DOHH2 (cell line): ENCODE data around the gene EFCAB5.
A peak's percentile ranks its signal among the peaks of the same experiment; 100 is the strongest.
"Not testable (repeated sequence)": the region's sequence is repeated elsewhere in the genome, so short reads cannot be mapped to it uniquely, and the experiment has no call there.

Experiments
- H3F3A ChIP-seq: fragments of 200-600 bp; sonication (generic), shearing (Covaris generic); 2 replicates; pipeline ENCODE4 v1.6.0; 2016; ENCODE audit warnings: antibody characterized with exemption, mild to moderate bottlenecking; ENCODE audit not compliant: control insufficient read depth, insufficient read depth
- H3K27ac ChIP-seq: fragments of 200-600 bp; sonication (generic); 2 replicates; pipeline ENCODE4 v1.5.1; 2014; ENCODE audit warnings: low read depth, mild to moderate bottlenecking, low read length, moderate library complexity
- H3K27me3 ChIP-seq: fragments of 200-600 bp; sonication (generic); 2 replicates; pipeline ENCODE4 v1.6.1; 2014; ENCODE audit warnings: mild to moderate bottlenecking, low read length, mixed read lengths; ENCODE audit not compliant: control insufficient read depth
- H3K36me3 ChIP-seq: fragments of 200-600 bp; sonication (generic); 2 replicates; pipeline ENCODE4 v1.6.1; 2014; ENCODE audit warnings: mild to moderate bottlenecking, low read length, moderate library complexity, mixed read lengths; ENCODE audit not compliant: control insufficient read depth
- H3K4me1 ChIP-seq: fragments of 200-600 bp; sonication (generic); 2 replicates; pipeline ENCODE4 v1.6.1; 2014; ENCODE audit warnings: mild to moderate bottlenecking, low read length, mixed read lengths; ENCODE audit not compliant: control insufficient read depth
- H3K4me2 ChIP-seq: fragments of 200-600 bp; sonication (generic); 2 replicates; pipeline ENCODE4 v1.6.0; 2014; ENCODE audit warnings: mild to moderate bottlenecking, low read length, moderate library complexity
- H3K4me3 ChIP-seq: fragments of 200-600 bp; sonication (generic); 2 replicates; pipeline ENCODE4 v1.5.1; 2014; ENCODE audit warnings: mild to moderate bottlenecking, low read length, mixed read lengths
- H3K79me2 ChIP-seq: fragments of 200-600 bp; sonication (generic); 2 replicates; pipeline ENCODE4 v1.6.1; 2014; ENCODE audit warnings: mild to moderate bottlenecking, low read length, mixed read lengths; ENCODE audit not compliant: control insufficient read depth
- H3K9me2 ChIP-seq: fragments of 200-600 bp; sonication (generic); replicated peaks from 2 replicates; pipeline ENCODE4 v1.6.1; 2014; ENCODE audit warnings: mild to moderate bottlenecking, low read length, mixed read lengths; ENCODE audit not compliant: control insufficient read depth
- H3K9me3 ChIP-seq: fragments of 200-600 bp; sonication (generic); 2 replicates; pipeline ENCODE4 v1.6.1; 2014; ENCODE audit warnings: antibody characterized with exemption, low read length, mixed read lengths; ENCODE audit not compliant: control insufficient read depth, insufficient read depth
- H4K20me1 ChIP-seq: fragments of 200-600 bp; sonication (generic); 2 replicates; pipeline ENCODE4 v1.6.0; 2014; ENCODE audit warnings: low read depth, mild to moderate bottlenecking, antibody characterized with exemption, low read length, moderate library complexity; ENCODE audit not compliant: control insufficient read depth, insufficient read depth
- CTCF ChIP-seq: fragments of 200-600 bp; sonication (generic); IDR thresholded peaks from one replicate; pipeline ENCODE4 v1.5.1; 2014; ENCODE audit warnings: antibody characterized with exemption, mild to moderate bottlenecking, low read depth, low read length; ENCODE audit not compliant: poor library complexity, severe bottlenecking
- EZH2phosphoT487 ChIP-seq: fragments of 200-600 bp; sonication (generic); IDR thresholded peaks from 2 replicates; pipeline ENCODE4 v1.6.1; 2017; ENCODE audit warnings: borderline replicate concordance, mild to moderate bottlenecking, antibody characterized with exemption, low read length, moderate library complexity, mixed read lengths

Gene EFCAB5

GRCh38 chr17:30002088-30002487 is 60.7 kb downstream of the EFCAB5 start:
- Histone ChIP-seq H3K27me3 (no peaks in the 10 kb centered on the region), H3K27ac (no peak overlapping the region), H3K36me3 (no peaks in the 10 kb centered on the region), H3K4me2 (no peak overlapping the region), H3K4me1 (no peaks in the 10 kb centered on the region), H4K20me1 (no peaks in the 10 kb centered on the region), H3F3A (no peaks in the 10 kb centered on the region), H3K9me3 (no peaks in the 10 kb centered on the region), H3K79me2 (no peaks in the 10 kb centered on the region), H3K9me2 (no peaks in the 10 kb centered on the region), H3K4me3 (no peak overlapping the region)
- TF ChIP-seq CTCF, result no peak
- TF ChIP-seq EZH2phosphoT487, result no peak

DNA sequence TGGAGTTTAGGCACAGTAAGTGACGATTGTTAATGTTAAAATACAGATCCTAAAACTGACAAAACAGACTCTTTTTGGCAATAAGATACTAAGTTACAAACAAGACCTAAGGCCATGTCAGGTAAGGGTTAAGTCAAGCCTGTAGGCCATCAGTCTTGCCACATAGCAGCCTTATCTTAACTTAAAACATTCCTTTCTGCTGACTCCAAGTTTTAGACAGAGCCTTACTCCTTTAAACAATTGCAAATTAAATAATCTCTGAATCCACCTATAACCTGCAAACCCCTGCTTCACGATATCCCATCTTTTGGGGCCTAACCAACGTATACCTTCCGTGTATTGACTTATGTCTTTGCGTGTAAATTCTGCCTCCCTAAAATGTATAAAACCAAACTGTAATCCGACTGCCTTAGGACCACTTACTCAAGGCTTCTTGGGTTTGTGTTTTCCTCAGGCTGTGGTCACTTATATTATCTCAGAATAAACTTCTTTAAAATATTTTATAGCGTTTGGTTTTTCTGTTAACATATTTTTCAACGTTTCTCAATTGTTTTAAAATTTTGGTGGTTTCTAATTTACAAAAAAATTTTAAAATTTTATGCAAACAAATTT is 64.4 kb downstream of the EFCAB5 start:
- TF ChIP-seq CTCF, result no peak
- TF ChIP-seq EZH2phosphoT487, result no peak
- Histone ChIP-seq H3F3A (no peaks in the 10 kb centered on the region), H3K79me2 (no peaks in the 10 kb centered on the region), H3K36me3 (no peaks in the 10 kb centered on the region), H3K27me3 (no peaks in the 10 kb centered on the region), H3K4me1 (no peaks in the 10 kb centered on the region), H4K20me1 (no peaks in the 10 kb centered on the region), H3K27ac (no peak overlapping the region), H3K4me2 (no peak overlapping the region), H3K9me3 (no peaks in the 10 kb centered on the region), H3K9me2 (no peaks in the 10 kb centered on the region), H3K4me3 (no peak overlapping the region)

DNA sequence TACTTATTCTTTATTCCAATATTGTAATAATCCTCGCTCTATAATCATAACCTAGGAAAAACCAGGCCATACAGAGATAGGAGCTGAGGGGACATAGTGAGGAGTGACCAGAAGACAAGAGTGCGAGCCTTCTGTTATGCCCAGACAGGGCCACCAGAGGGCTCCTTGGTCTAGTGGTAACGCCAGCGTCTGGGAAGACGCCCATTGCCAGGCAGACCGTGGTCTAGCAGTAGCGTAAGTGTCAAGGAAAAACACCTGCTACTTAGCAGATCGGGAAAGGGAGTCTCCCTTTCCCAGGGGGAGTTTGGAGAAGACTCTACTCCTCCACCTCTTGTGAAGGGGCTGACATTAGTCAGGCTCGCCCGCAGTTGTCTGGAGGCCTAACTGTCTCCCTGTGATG is 70.5 kb downstream of the EFCAB5 start:
- H3K27ac ChIP-seq, H3K79me2 ChIP-seq, H3F3A ChIP-seq, H3K4me2 ChIP-seq, H3K27me3 ChIP-seq, H3K9me3 ChIP-seq, H3K9me2 ChIP-seq, H3K4me1 ChIP-seq, H4K20me1 ChIP-seq, H3K36me3 ChIP-seq, H3K4me3 ChIP-seq: not testable (repeated sequence)

DNA sequence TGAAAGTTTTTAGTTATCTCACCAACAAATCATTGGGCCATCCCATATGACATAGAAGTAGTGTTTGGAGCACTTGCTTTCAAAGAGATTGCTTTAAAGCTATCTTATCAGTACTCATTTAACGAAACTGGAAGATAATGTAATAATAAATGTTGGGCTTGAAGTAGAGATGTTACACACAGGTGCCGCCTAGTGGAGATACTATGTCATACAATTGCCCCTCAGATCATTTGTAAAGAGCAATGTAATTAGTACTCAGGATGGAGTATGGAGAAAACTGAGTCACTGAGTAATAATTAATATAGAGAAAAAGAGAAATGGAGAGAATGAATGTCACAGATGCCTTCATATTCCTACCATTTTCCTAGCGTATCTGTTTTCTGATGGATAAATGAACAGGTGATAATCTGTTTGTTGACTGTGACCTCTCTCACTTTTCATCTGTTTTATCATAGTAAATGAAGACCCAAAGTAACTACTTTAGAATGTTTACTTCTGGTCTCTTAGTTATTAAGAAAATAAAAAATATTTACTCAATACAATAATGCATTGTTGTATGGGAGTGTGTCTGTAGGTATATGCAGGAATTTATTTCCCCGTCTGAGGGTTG is 80.4 kb downstream of the EFCAB5 start:
- Histone ChIP-seq H3K4me3 (no peak overlapping the region), H3K79me2 (no peaks in the 10 kb centered on the region), H3K9me3 (no peaks in the 10 kb centered on the region), H3K9me2 (no peaks in the 10 kb centered on the region), H3K4me1 (no peaks in the 10 kb centered on the region), H3K27me3 (no peaks in the 10 kb centered on the region), H3K4me2 (no peak overlapping the region), H3F3A (no peaks in the 10 kb centered on the region), H3K27ac (no peak overlapping the region), H4K20me1 (no peaks in the 10 kb centered on the region), H3K36me3 (no peaks in the 10 kb centered on the region)
- TF ChIP-seq CTCF, result peak; percentile 76
- no peak for TF ChIP-seq EZH2phosphoT487

- not testable (repeated sequence) for H3K9me3 ChIP-seq, H3K27ac ChIP-seq, H3K4me3 ChIP-seq, H4K20me1 ChIP-seq, H3K4me2 ChIP-seq, H3K36me3 ChIP-seq, H3K79me2 ChIP-seq, H3K4me1 ChIP-seq, H3K27me3 ChIP-seq, H3F3A ChIP-seq, H3K9me2 ChIP-seq
Observed at GRCh38 chr17:30025325-30025724, 83.9 kb downstream of the EFCAB5 start.
